GM21515 (cell line): ENCODE data around the gene IL17RC.
A peak's percentile ranks its signal among the peaks of the same experiment; 100 is the strongest.
"Not testable (repeated sequence)": the region's sequence is repeated elsewhere in the genome, so short reads cannot be mapped to it uniquely, and the experiment has no call there.

ENCODE experiments used
- ATAC-seq: cut with Tn5 transposase; IDR thresholded peaks from one replicate; pipeline ENCODE4 v1.9.1; 2021; ENCODE audit not compliant: unreplicated experiment

Gene IL17RC

GRCh38 chr3:9916734-9917680 lies at the start of gene IL17RC:
Gene IL17RC, plus strand, starts transcription at chr3:9917098. Its CDS starts 218 bp downstream, at chr3:9917316.
- no peak for ATAC-seq

- no peak for ATAC-seq
Measured at GRCh38 chr3:9867106-9867505, 49.8 kb upstream of the IL17RC start.

- no peak for ATAC-seq
Measured at GRCh38 chr3:9869955-9870354, 46.9 kb upstream of the IL17RC start.

- no peak for ATAC-seq
Measured at GRCh38 chr3:9870978-9871377, 45.9 kb upstream of the IL17RC start.

GRCh38 chr3:9872067-9872466 lies 44.8 kb upstream of the IL17RC start:
- not testable (repeated sequence) for ATAC-seq

GRCh38 chr3:9875448-9875847 lies 41.5 kb upstream of the IL17RC start:
- no peak for ATAC-seq

GRCh38 chr3:9876255-9876654 lies 40.6 kb upstream of the IL17RC start:
- not testable (repeated sequence) for ATAC-seq

GRCh38 chr3:9876991-9877390 lies 39.9 kb upstream of the IL17RC start:
- ATAC-seq = no peak

- no peak for ATAC-seq
Measured at GRCh38 chr3:9878700-9879099, 38.2 kb upstream of the IL17RC start.

GRCh38 chr3:9879830-9880549 lies 36.9 kb upstream of the IL17RC start, which contains the start of gene CIDEC:
Gene CIDEC, minus strand, starts transcription at chr3:9880253. Its CDS starts 1,767 bp downstream, at chr3:9878486.
- ATAC-seq = no peak

GRCh38 chr3:9881441-9881840 lies 35.5 kb upstream of the IL17RC start:
- ATAC-seq = no peak

GRCh38 chr3:9883706-9884554 lies 33.0 kb upstream of the IL17RC start:
- no peak for ATAC-seq

- ATAC-seq = no peak
Measured at GRCh38 chr3:9884555-9885165, 32.2 kb upstream of the IL17RC start.

- ATAC-seq = no peak
Measured at GRCh38 chr3:9886328-9886727, 30.6 kb upstream of the IL17RC start.

- ATAC-seq = no peak
Measured at GRCh38 chr3:9887480-9887879, 29.4 kb upstream of the IL17RC start.

- no peak for ATAC-seq
Measured at GRCh38 chr3:9888540-9888939, 28.4 kb upstream of the IL17RC start.

GRCh38 chr3:9889405-9889804 lies 27.5 kb upstream of the IL17RC start:
- ATAC-seq = no peak

- ATAC-seq = peak; percentile 81
Measured at GRCh38 chr3:9890249-9891071, 26.4 kb upstream of the IL17RC start, which contains the start of gene JAGN1. Gene JAGN1, plus strand, starts transcription at chr3:9890610. Its CDS starts 113 bp downstream, at chr3:9890723.

GRCh38 chr3:9891072-9891622 lies 25.8 kb upstream of the IL17RC start:
- ATAC-seq = no peak
